Mesendoderm (in vitro differentiated cells): ENCODE measurements around the gene TSPYL1.

Experiments used
- DNase-seq: peaks from one replicate; pipeline ENCODE4 v3.0.0; 2013
- H2AK5ac ChIP-seq: 2 replicates; pipeline ENCODE4 v1.6.1; 2013; ENCODE audit warnings: low read length, inconsistent platforms
- H2BK120ac ChIP-seq: 2 replicates; pipeline ENCODE4 v1.6.1; 2013; ENCODE audit warnings: low read depth, mild to moderate bottlenecking, low read length, moderate library complexity, mixed read lengths
- H2BK15ac ChIP-seq: replicated peaks from 2 replicates; pipeline ENCODE4 v1.6.1; 2013; ENCODE audit warnings: low read depth, mild to moderate bottlenecking, moderate library complexity
- H2BK5ac ChIP-seq: 2 replicates; pipeline ENCODE4 v1.6.1; 2013; ENCODE audit warnings: low read length, inconsistent platforms
- H3K18ac ChIP-seq: 2 replicates; pipeline ENCODE4 v1.6.1; 2013; ENCODE audit warnings: mild to moderate bottlenecking, low read length, mixed read lengths
- H3K23ac ChIP-seq: one replicate; pipeline ENCODE4 v1.6.1; 2013; ENCODE audit warnings: low read length
- H3K27ac ChIP-seq: 2 replicates; pipeline ENCODE4 v1.5.1; 2013; ENCODE audit warnings: low read depth, mild to moderate bottlenecking, inconsistent platforms, low read length, moderate library complexity
- H3K27me3 ChIP-seq: 2 replicates; pipeline ENCODE4 v1.6.1; 2013; ENCODE audit warnings: low read length, control low read depth, mild to moderate bottlenecking, inconsistent platforms; ENCODE audit not compliant: insufficient read depth, poor library complexity
- H3K36me3 ChIP-seq: 2 replicates; pipeline ENCODE4 v1.6.1; 2013; ENCODE audit warnings: low read length, inconsistent platforms; ENCODE audit not compliant: control insufficient read depth, insufficient read depth
- H3K4ac ChIP-seq: one replicate; pipeline ENCODE4 v1.6.1; 2013; ENCODE audit warnings: low read depth, mild to moderate bottlenecking, low read length, moderate library complexity
- H3K4me1 ChIP-seq: 2 replicates; pipeline ENCODE4 v1.6.1; 2013; ENCODE audit warnings: low read depth, low read length, inconsistent platforms; ENCODE audit not compliant: control insufficient read depth
- H3K4me2 ChIP-seq: 2 replicates; pipeline ENCODE4 v1.6.1; 2013; ENCODE audit warnings: low read length
- H3K4me3 ChIP-seq: 2 replicates; pipeline ENCODE4 v1.5.1; 2013; ENCODE audit warnings: mild to moderate bottlenecking, low read length
- H3K56ac ChIP-seq: one replicate; pipeline ENCODE4 v1.6.1; 2013; ENCODE audit warnings: low read length
- H3K79me1 ChIP-seq: 2 replicates; pipeline ENCODE4 v1.6.1; 2013; ENCODE audit warnings: low read length, inconsistent platforms
- H3K79me2 ChIP-seq: 2 replicates; pipeline ENCODE4 v1.6.1; 2013; ENCODE audit warnings: mild to moderate bottlenecking, low read length; ENCODE audit not compliant: control insufficient read depth, insufficient read depth
- H3K9ac ChIP-seq: 2 replicates; pipeline ENCODE4 v1.6.1; 2013; ENCODE audit warnings: low read length, inconsistent platforms
- H4K5ac ChIP-seq: one replicate; pipeline ENCODE4 v1.6.1; 2013; ENCODE audit warnings: low read length
- H4K8ac ChIP-seq: one replicate; pipeline ENCODE4 v1.6.1; 2013; ENCODE audit warnings: low read depth, mild to moderate bottlenecking, control low read depth, low read length, moderate library complexity
- WGBS: extraction: QIAGEN DNeasy Blood & Tissue Kit; methylation state at CpG from one replicate; pipeline ENCODE4 v1.1.7; 2013; ENCODE audit warnings: low lambda C conversion rate, missing lambda C conversion rate; ENCODE audit not compliant: insufficient coverage; ENCODE audit errors: extremely low coverage; 5-methylcytosine and 5-hydroxymethylcytosine counted together

TSPYL1 gene

GRCh38 chr6:116278481-116278829, 1.3 kb downstream of the TSPYL1 start:
- Histone ChIP-seq H3K18ac (no peak overlapping the region), H3K4ac (no peak overlapping the region), H3K4me2 (peak overlapping the region; percentile 81), H3K36me3 (no peaks in the 10 kb centered on the region), H3K79me1 (peaks cover 8% of the 10 kb centered on the region), H3K56ac (peak overlapping the region; percentile 97), H4K5ac (no peak overlapping the region), H2BK5ac (no peak overlapping the region), H3K4me3 (peak overlapping the region; percentile 58), H3K27me3 (no peaks in the 10 kb centered on the region), H3K79me2 (peaks cover 24% of the 10 kb centered on the region), H3K4me1 (peaks cover 4% of the 10 kb centered on the region), H4K8ac (no peak overlapping the region), H3K27ac (no peak overlapping the region), H2BK15ac (no peak overlapping the region), H2BK120ac (no peak overlapping the region), H3K23ac (no peak overlapping the region), H3K9ac (peak overlapping the region; percentile 82), H2AK5ac (no peak overlapping the region)
- WGBS, result no CpG with 5 or more reads among the region's 11 CpGs
- DNase-seq, result no peak

- H2BK15ac ChIP-seq, result no peak overlapping the region
- peak overlapping the region; percentile 44 for H3K4me3 ChIP-seq
- H3K4me2 ChIP-seq, result peak overlapping the region; percentile 84
- H2BK5ac ChIP-seq, result no peak overlapping the region
- H3K79me1 ChIP-seq, result peaks cover 8% of the 10 kb centered on the region
- no peak overlapping the region for H4K8ac ChIP-seq
- H3K18ac ChIP-seq, result no peak overlapping the region
- no peak overlapping the region for H4K5ac ChIP-seq
- no peak overlapping the region for H3K23ac ChIP-seq
- no peak overlapping the region for H2AK5ac ChIP-seq
- no peak overlapping the region for H2BK120ac ChIP-seq
- peak overlapping the region; percentile 67 for H3K9ac ChIP-seq
- no peak overlapping the region for H3K27ac ChIP-seq
- WGBS, result no CpG with 5 or more reads among the region's 3 CpGs
- peak overlapping the region; percentile 77 for H3K56ac ChIP-seq
- H3K4me1 ChIP-seq, result peaks cover 4% of the 10 kb centered on the region
- H3K4ac ChIP-seq, result no peak overlapping the region
- peak; percentile 8 for DNase-seq
- peaks cover 24% of the 10 kb centered on the region for H3K79me2 ChIP-seq
- no peaks in the 10 kb centered on the region for H3K36me3 ChIP-seq
- no peaks in the 10 kb centered on the region for H3K27me3 ChIP-seq
Measured at GRCh38 chr6:116277124-116277523, 2.6 kb downstream of the TSPYL1 start.

- H2AK5ac ChIP-seq, result no peak overlapping the region
- H4K8ac ChIP-seq, result no peak overlapping the region
- H3K79me1 ChIP-seq, result no peaks in the 10 kb centered on the region
- H3K56ac ChIP-seq, result peak overlapping the region; percentile 13
- no peak overlapping the region for H2BK5ac ChIP-seq
- no peak overlapping the region for H3K4ac ChIP-seq
- no peak overlapping the region for H2BK15ac ChIP-seq
- no peak overlapping the region for H3K4me2 ChIP-seq
- WGBS, result no CpG with 5 or more reads among the region's 2 CpGs
- H3K9ac ChIP-seq, result no peak overlapping the region
- H3K4me1 ChIP-seq, result no peaks in the 10 kb centered on the region
- no peak overlapping the region for H4K5ac ChIP-seq
- no peak overlapping the region for H3K18ac ChIP-seq
- H3K27ac ChIP-seq, result no peak overlapping the region
- no peak overlapping the region for H2BK120ac ChIP-seq
- no peaks in the 10 kb centered on the region for H3K27me3 ChIP-seq
- no peak overlapping the region for H3K23ac ChIP-seq
- H3K4me3 ChIP-seq, result no peak overlapping the region
- H3K79me2 ChIP-seq, result peaks cover 1% of the 10 kb centered on the region
- DNase-seq, result peak; percentile 6
- peaks cover 1% of the 10 kb centered on the region for H3K36me3 ChIP-seq
Measured at GRCh38 chr6:116271149-116271708, 8.5 kb downstream of the TSPYL1 start.

GRCh38 chr6:116268589-116269293, 11.0 kb downstream of the TSPYL1 start:
- peak; percentile 85 for DNase-seq
- H2BK15ac ChIP-seq, result no peak overlapping the region

GRCh38 chr6:116267836-116268588, 11.7 kb downstream of the TSPYL1 start:
- no peak for DNase-seq
- H2BK5ac ChIP-seq, result no peak overlapping the region
- WGBS, result no CpG with 5 or more reads among the region's 3 CpGs

More at GRCh38 chr6:116268589-116269293, 11.0 kb downstream of the TSPYL1 start:
- no peak overlapping the region for H2BK120ac ChIP-seq
- no peak overlapping the region for H3K9ac ChIP-seq
- no peak overlapping the region for H3K4me2 ChIP-seq
- WGBS, result no CpG with 5 or more reads among the region's 3 CpGs
- H3K18ac ChIP-seq, result no peak overlapping the region
- no peaks in the 10 kb centered on the region for H3K4me1 ChIP-seq
- H3K79me1 ChIP-seq, result no peaks in the 10 kb centered on the region
- no peak overlapping the region for H3K23ac ChIP-seq
- no peak overlapping the region for H3K56ac ChIP-seq
- H2AK5ac ChIP-seq, result no peak overlapping the region
- no peak overlapping the region for H4K8ac ChIP-seq
- H2BK5ac ChIP-seq, result no peak overlapping the region
- no peak overlapping the region for H3K27ac ChIP-seq
- no peaks in the 10 kb centered on the region for H3K27me3 ChIP-seq
- no peaks in the 10 kb centered on the region for H3K79me2 ChIP-seq
- H4K5ac ChIP-seq, result no peak overlapping the region
- peaks cover 1% of the 10 kb centered on the region for H3K36me3 ChIP-seq
- no peak overlapping the region for H3K4me3 ChIP-seq
- H3K4ac ChIP-seq, result no peak overlapping the region

More at GRCh38 chr6:116267836-116268588, 11.7 kb downstream of the TSPYL1 start:
- Histone ChIP-seq H3K4me2 (no peak overlapping the region), H4K8ac (no peak overlapping the region), H3K56ac (no peak overlapping the region), H2BK120ac (no peak overlapping the region), H3K79me1 (no peaks in the 10 kb centered on the region), H3K4ac (no peak overlapping the region), H3K4me1 (no peaks in the 10 kb centered on the region), H3K18ac (no peak overlapping the region), H3K9ac (no peak overlapping the region), H3K27me3 (no peaks in the 10 kb centered on the region), H3K79me2 (no peaks in the 10 kb centered on the region), H4K5ac (no peak overlapping the region), H2AK5ac (no peak overlapping the region), H3K27ac (no peak overlapping the region), H3K4me3 (no peak overlapping the region), H3K23ac (no peak overlapping the region), H3K36me3 (peaks cover 1% of the 10 kb centered on the region), H2BK15ac (no peak overlapping the region)
